K562 (cell line): Measurements from ENCODE around the gene RASGRP2. TPM values are rescaled to one million over a fixed set of nuclear protein-coding genes. Genes with fewer than 3 reads are reported as not detected.
A peak's percentile ranks its signal among the peaks of the same experiment; 100 is the strongest.

ENCODE experiments used
- CREM ChIP-seq: IDR thresholded peaks from 2 replicates; pipeline ENCODE4 v1.6.1; 2014; ENCODE audit warnings: antibody characterized with exemption, low read depth
- CTCF ChIP-seq, 3 experiments: IDR thresholded peaks in 2 of 3; conservative IDR thresholded peaks in 1 of 3; 2 replicates each; pipeline ENCODE4 v1.5.1; 2011 to 2012; ENCODE audit warnings: low read length in 3 of 3, mild to moderate bottlenecking in 3 of 3, control low read depth in 2 of 3, improper control_type of control experiment in 1 of 3, inconsistent platforms in 1 of 3, low read depth in 1 of 3, mixed read lengths in 1 of 3, moderate library complexity in 1 of 3; ENCODE audit not compliant: insufficient read depth in 2 of 3
- FOXK1 ChIP-seq: sonication (generic); formaldehyde crosslinking; IDR thresholded peaks from 2 replicates; pipeline ENCODE4 v1.8.0; 2022; ENCODE audit warnings: missing genetic modification reagents, mild to moderate bottlenecking, borderline replicate concordance
- IRF2 ChIP-seq: sonication (generic); formaldehyde crosslinking; IDR thresholded peaks from 2 replicates; pipeline ENCODE4 v1.8.1; 2022; ENCODE audit warnings: mild to moderate bottlenecking, missing genetic modification reagents
- NFATC3 ChIP-seq: fragments of 450-650 bp; IDR thresholded peaks from 2 replicates; pipeline ENCODE4 v1.6.1; 2017; ENCODE audit warnings: mild to moderate bottlenecking
- POLR2A ChIP-seq: fragments of 450-650 bp; conservative IDR thresholded peaks from 2 replicates; pipeline ENCODE4 v1.6.1; 2016
- POLR2AphosphoS5 ChIP-seq: IDR thresholded peaks from 2 replicates; pipeline ENCODE4 v1.6.1; 2011; ENCODE audit warnings: mild to moderate bottlenecking, low read depth, low read length, moderate library complexity; ENCODE audit not compliant: control insufficient read depth, insufficient read depth
- POLR2B ChIP-seq: fragments of 450-650 bp; IDR thresholded peaks from 2 replicates; pipeline ENCODE4 v1.6.1; 2018; ENCODE audit warnings: low read depth; ENCODE audit not compliant: partially characterized antibody
- POLR2G ChIP-seq: fragments of 200-400 bp; formaldehyde crosslinking; IDR thresholded peaks from 2 replicates; pipeline ENCODE4 v1.6.1; 2017; ENCODE audit warnings: low read depth, mild to moderate bottlenecking, antibody characterized with exemption, low read length, moderate library complexity
- RAD21 ChIP-seq, 2 experiments: fragments of 250-450 bp in 1 of 2; fragments of 450-650 bp in 1 of 2; sonication (Bioruptor Pico) in 1 of 2; formaldehyde crosslinking in 1 of 2; IDR thresholded peaks in 1 of 2; conservative IDR thresholded peaks in 1 of 2; 2 replicates each; pipeline versions ENCODE4 v1.4.0 to v1.8.0; 2020 to 2022; ENCODE audit warnings: mild to moderate bottlenecking in 2 of 2, moderate library complexity in 1 of 2
- RB1 ChIP-seq: fragments of 450-650 bp; IDR thresholded peaks from 2 replicates; pipeline ENCODE4 v1.6.1; 2017; ENCODE audit warnings: low read depth, mild to moderate bottlenecking
- RBFOX2 ChIP-seq: fragments of 200-400 bp; formaldehyde crosslinking; IDR thresholded peaks from 2 replicates; pipeline ENCODE4 v1.6.1; 2017; ENCODE audit warnings: low read depth, mild to moderate bottlenecking, low read length, moderate library complexity
- SMC3 ChIP-seq: conservative IDR thresholded peaks from 2 replicates; pipeline ENCODE4 v1.6.1; 2011; ENCODE audit warnings: low read depth, low read length, improper control_type of control experiment; ENCODE audit not compliant: insufficient read depth
- SUPT5H ChIP-seq: fragments of 450-650 bp; IDR thresholded peaks from 2 replicates; pipeline ENCODE4 v1.6.1; 2016
- ZBTB33 ChIP-seq: sonication (generic); formaldehyde crosslinking; IDR thresholded peaks from 2 replicates; pipeline ENCODE4 v1.8.1; 2023; ENCODE audit warnings: mild to moderate bottlenecking, missing genetic modification reagents
- ZNF224 ChIP-seq: sonication (generic); formaldehyde crosslinking; IDR thresholded peaks from 2 replicates; pipeline ENCODE4 v1.8.0; 2022; ENCODE audit warnings: mild to moderate bottlenecking, missing genetic modification reagents
- ZNF253 ChIP-seq: fragments of 250-450 bp; sonication (Bioruptor Pico); conservative IDR thresholded peaks from 2 replicates; pipeline ENCODE4 v1.6.1; 2021; ENCODE audit warnings: mild to moderate bottlenecking
- ZNF282 ChIP-seq: sonication (generic); formaldehyde crosslinking; IDR thresholded peaks from 2 replicates; pipeline ENCODE4 v1.8.1; 2023; ENCODE audit warnings: missing genetic modification reagents
- ZNF655 ChIP-seq: fragments of 250-450 bp; sonication (Bioruptor Pico); IDR thresholded peaks from 2 replicates; pipeline ENCODE4 v1.5.0; 2021
- ZNF668 ChIP-seq: fragments of 250-450 bp; sonication (Bioruptor Pico); IDR thresholded peaks from 2 replicates; pipeline ENCODE4 v1.8.0; 2022; ENCODE audit warnings: mild to moderate bottlenecking, inconsistent platforms
- polyA plus RNA-seq, 8 experiments: library from polyadenylated mRNA; depleted of rRNA in 4 of 8; stranded (reverse) in 5 of 8; unstranded in 3 of 8; fragments of >200 nt; fragmentation: Nextera tagmentation in 2 of 8; fragmentation: Illumina TruSeq in 1 of 8; extraction: Ambion mirVana in 2 of 8; extraction: Trizol in 1 of 8; gene quantifications; 2 replicates each; pipeline versions ENCODE4 v1.2.1 to v1.2.3, GENCODE V29; 2011 to 2014; ENCODE audit warnings: inconsistent platforms in 1 of 8, missing spikeins in 1 of 8
- total RNA-seq, 7 experiments: library from RNA; depleted of rRNA in 6 of 7; stranded (reverse); fragments of >200 nt in 6 of 7; fragmentation: Illumina TruSeq in 2 of 7; extraction: Trizol in 2 of 7; gene quantifications; 2 replicates each; pipeline versions ENCODE4 v1.2.1 to v1.2.3, GENCODE V29; 2011 to 2021; ENCODE audit warnings: low replicate concordance in 1 of 7
- TF ChIP-seq, protein P1 (sequence below): fragments of 200-800 bp; sonication (Bioruptor generic); IDR thresholded peaks from 2 replicates; pipeline ENCODE4 v1.6.1; 2017; ENCODE audit warnings: missing genetic modification characterization, missing compliant biosample characterization

Gene RASGRP2
- total and polyA plus RNA-seq, 9 of the 15 experiments (the other 6 are each of a cell fraction or from before 2014, with no cell fraction given): 0.87 to 22.7 (median 5.5) TPM

DNA sequence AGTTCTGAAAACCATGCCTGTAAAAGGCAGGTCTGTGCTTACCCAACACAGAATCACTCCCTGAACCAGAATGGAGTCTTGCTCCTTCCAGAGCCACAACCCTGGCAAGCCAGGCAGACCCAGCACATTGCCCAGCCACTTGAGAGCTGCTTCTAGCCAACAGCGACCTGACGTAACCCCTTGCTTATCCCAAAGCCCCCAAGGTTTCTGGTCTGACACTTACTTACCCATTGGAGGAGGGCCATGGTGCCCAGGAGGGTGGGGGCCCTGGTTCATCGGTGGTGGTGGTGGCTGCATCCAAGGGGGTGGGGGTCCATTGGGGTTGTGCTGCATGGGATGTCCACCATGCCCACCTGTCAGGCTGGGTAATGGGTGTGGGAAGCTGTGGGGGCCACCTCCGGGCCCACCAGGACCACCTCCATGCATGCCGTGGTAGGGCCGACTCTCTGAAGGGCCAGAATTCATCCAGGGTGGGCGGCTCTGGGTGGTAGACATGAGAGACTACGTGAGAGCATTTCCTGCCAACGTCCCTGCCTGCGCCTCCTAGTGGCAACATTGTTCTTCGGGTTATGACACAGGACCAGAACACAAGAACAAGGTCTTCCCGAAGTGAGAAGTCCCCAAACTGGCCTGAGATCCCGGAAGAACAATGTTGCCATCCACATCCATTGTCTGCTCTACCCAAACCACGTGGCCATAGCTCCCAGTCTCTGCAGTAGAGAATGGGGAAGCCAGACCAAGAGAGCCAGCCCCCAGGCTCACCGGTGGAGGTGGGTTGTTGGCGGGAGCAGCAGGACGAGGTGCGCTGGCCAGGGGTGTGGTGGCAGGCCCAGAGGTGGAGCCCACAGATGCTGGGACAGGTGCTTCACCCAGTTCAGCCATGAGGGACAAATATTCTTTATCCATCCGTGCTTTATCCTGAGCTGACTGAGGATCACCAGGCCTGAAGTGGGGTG is 23.7 kb upstream of the RASGRP2 start (continued):
- peak; percentile 26; the same call in 1 of the 2 replicates for TF ChIP-seq FOXK1
- no peak for TF ChIP-seq ZNF253
- TF ChIP-seq RB1: peak; percentile 27; the same call in 1 of the 2 replicates
- TF ChIP-seq SMC3: 0 out of 2 replicates have a peak, but pooled peaks have one; percentile 22
- TF ChIP-seq ZBTB33 (CRISPR knock-in tag): peak; percentile 84
- TF ChIP-seq RAD21 (CRISPR knock-in tag; conservative IDR thresholded peaks at IDR 0.05 in 1 of 2, IDR thresholded peaks at IDR 0.05 in 1 of 2): peak; percentile 13 to 46; a peak in 3 of 4 replicates
- no peak for TF ChIP-seq ZNF668
- 0 out of 2 replicates have a peak, but pooled peaks have one; percentile 26 for TF ChIP-seq IRF2 (CRISPR knock-in tag)
- no peak for TF ChIP-seq ZNF655 (CRISPR knock-in tag)
- TF ChIP-seq, protein P1, sequence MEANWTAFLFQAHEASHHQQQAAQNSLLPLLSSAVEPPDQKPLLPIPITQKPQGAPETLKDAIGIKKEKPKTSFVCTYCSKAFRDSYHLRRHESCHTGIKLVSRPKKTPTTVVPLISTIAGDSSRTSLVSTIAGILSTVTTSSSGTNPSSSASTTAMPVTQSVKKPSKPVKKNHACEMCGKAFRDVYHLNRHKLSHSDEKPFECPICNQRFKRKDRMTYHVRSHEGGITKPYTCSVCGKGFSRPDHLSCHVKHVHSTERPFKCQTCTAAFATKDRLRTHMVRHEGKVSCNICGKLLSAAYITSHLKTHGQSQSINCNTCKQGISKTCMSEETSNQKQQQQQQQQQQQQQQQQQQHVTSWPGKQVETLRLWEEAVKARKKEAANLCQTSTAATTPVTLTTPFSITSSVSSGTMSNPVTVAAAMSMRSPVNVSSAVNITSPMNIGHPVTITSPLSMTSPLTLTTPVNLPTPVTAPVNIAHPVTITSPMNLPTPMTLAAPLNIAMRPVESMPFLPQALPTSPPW (CRISPR knock-in tag): no peak
- TF ChIP-seq RBFOX2: peak; percentile 68
- TF ChIP-seq NFATC3: no peak
- peak; percentile 19 for TF ChIP-seq POLR2B
- peak; percentile 66 for TF ChIP-seq POLR2G
- peak; percentile 61; the same call in 1 of the 2 replicates for TF ChIP-seq POLR2A
- peak; percentile 63 to 88 (median 67) for TF ChIP-seq CTCF (IDR thresholded peaks at IDR 0.05 in 2 of 3, conservative IDR thresholded peaks at IDR 0.05 in 1 of 3; ENCODE audit: insufficient read depth in 2 of 3, low read depth in 1 of 3, low read length in 3 of 3)
- TF ChIP-seq ZNF282 (CRISPR knock-in tag): 0 out of 2 replicates have a peak, but pooled peaks have one; percentile 61
- peak; percentile 34; the same call in 1 of the 2 replicates for TF ChIP-seq CREM
- no peak for TF ChIP-seq ZNF224 (CRISPR knock-in tag)
- TF ChIP-seq POLR2AphosphoS5: 0 out of 2 replicates have a peak, but pooled peaks have one; percentile 13
- peak; percentile 49; the same call in 1 of the 2 replicates for TF ChIP-seq SUPT5H
